Endothelial cell of umbilical vein (primary cell): ENCODE data around the gene HAT1. TPM values are rescaled to one million over a fixed set of nuclear protein-coding genes. Genes with fewer than 3 reads are reported as not detected.
A peak's percentile ranks its signal among the peaks of the same experiment; 100 is the strongest.

Source experiments
- BruUV-seq: library from RNA; stranded (reverse); fragments of 400-500 nt; replicated peaks from 2 replicates; lab custom pipeline; 2021; lab: Mats Ljungman, UMichigan
- CTCF ChIA-PET: fragments of 300-600, 350-600 bp; sonication (Branson Sonifier 250); formaldehyde crosslinking; loops from one replicate; lab custom pipeline; 2021; ENCODE audit warnings: antibody characterized with exemption, inconsistent platforms; lab: Charles Lee
- POLR2A ChIA-PET: fragments of 300-600, 350-600 bp; sonication (Branson Sonifier 250); formaldehyde crosslinking; loops from one replicate; lab custom pipeline; 2021; ENCODE audit warnings: antibody characterized with exemption, inconsistent platforms; lab: Charles Lee
- DNase-seq: peaks from one replicate; pipeline ENCODE4 v3.0.0-alpha.2; 2011; ENCODE audit warnings: low read depth, low spot score
- FAIRE-seq: peaks from 2 replicates; lab custom pipeline; 2011; peaks lifted over from hg19 to GRCh38; lab: Jason Lieb, UNC
- H2AFZ ChIP-seq: 2 replicates; pipeline ENCODE4 v1.6.0; 2012; ENCODE audit warnings: low read depth, low read length, control low read depth, inconsistent platforms
- H3K27ac ChIP-seq: 2 replicates; pipeline ENCODE4 v1.5.1; 2011; ENCODE audit warnings: low read depth, mild to moderate bottlenecking, control low read depth, low read length, moderate library complexity; ENCODE audit not compliant: insufficient read depth
- H3K27me3 ChIP-seq, 2 experiments: 2 replicates each; pipeline versions ENCODE4 v1.6.0 to v1.6.1; 2011; ENCODE audit warnings: low read length in 2 of 2, mixed read lengths in 1 of 2; ENCODE audit not compliant: control insufficient read depth in 2 of 2, insufficient read depth in 2 of 2
- H3K36me3 ChIP-seq, 2 experiments: 2 replicates in 1 of 2; 3 replicates in 1 of 2; pipeline ENCODE4 v1.5.1; 2011; ENCODE audit warnings: low read length in 2 of 2, mild to moderate bottlenecking in 1 of 2, moderate library complexity in 1 of 2; ENCODE audit not compliant: control insufficient read depth in 2 of 2, insufficient read depth in 2 of 2; ENCODE audit errors: extremely low read depth in 1 of 2
- H3K4me1 ChIP-seq: 3 replicates; pipeline ENCODE4 v1.5.1; 2011; ENCODE audit warnings: mild to moderate bottlenecking, low read length; ENCODE audit not compliant: control insufficient read depth, insufficient read depth; ENCODE audit errors: extremely low read depth
- H3K4me2 ChIP-seq: 2 replicates; pipeline ENCODE4 v1.6.1; 2011; ENCODE audit warnings: low read length, control low read depth, mixed read lengths; ENCODE audit not compliant: insufficient read depth
- H3K4me3 ChIP-seq, 3 experiments: fragments of 200-600 bp in 1 of 3; sonication (generic), shearing (Covaris generic) in 1 of 3; replicated peaks in 1 of 3; 2 replicates each; pipeline ENCODE4 v1.5.1; 2011 to 2016; ENCODE audit warnings: control low read depth in 3 of 3, low read length in 3 of 3, mild to moderate bottlenecking in 2 of 3, inconsistent platforms in 1 of 3, low read depth in 1 of 3, moderate library complexity in 1 of 3; ENCODE audit not compliant: insufficient read depth in 1 of 3
- H3K79me2 ChIP-seq: 2 replicates; pipeline ENCODE4 v1.6.0; 2012; ENCODE audit warnings: low read length, inconsistent platforms; ENCODE audit not compliant: control insufficient read depth, insufficient read depth
- H3K9ac ChIP-seq: replicated peaks from 2 replicates; pipeline ENCODE3; 2011; ENCODE audit warnings: low read length, control low read depth; ENCODE audit not compliant: insufficient read depth; ENCODE audit errors: extremely low read depth
- H3K9me1 ChIP-seq: replicated peaks from 3 replicates; pipeline ENCODE4 v1.6.0; 2011; ENCODE audit warnings: mild to moderate bottlenecking, low read length; ENCODE audit not compliant: control insufficient read depth, insufficient read depth; ENCODE audit errors: extremely low read depth
- H3K9me3 ChIP-seq: replicated peaks from 2 replicates; pipeline ENCODE4 v1.5.1; 2012; ENCODE audit warnings: low read length, inconsistent platforms; ENCODE audit not compliant: control insufficient read depth, insufficient read depth
- H4K20me1 ChIP-seq: replicated peaks from 2 replicates; pipeline ENCODE3; 2011; ENCODE audit warnings: mild to moderate bottlenecking, low read length; ENCODE audit not compliant: control insufficient read depth, insufficient read depth; ENCODE audit errors: extremely low read depth
- CTCF ChIP-seq, 2 donors: IDR thresholded peaks; 1 replicate in 1 of 2; 2 replicates in 1 of 2; pipeline ENCODE4 v1.5.1; 2011; ENCODE audit warnings: low read length in 2 of 2, mild to moderate bottlenecking in 2 of 2, moderate library complexity in 2 of 2, control low read depth in 1 of 2, inconsistent platforms in 1 of 2, low read depth in 1 of 2; ENCODE audit not compliant: insufficient read depth in 1 of 2; ENCODE audit errors: extremely low read depth in 1 of 2
- EZH2 ChIP-seq: IDR thresholded peaks from 2 replicates; pipeline ENCODE4 v1.6.1; 2012; ENCODE audit warnings: borderline replicate concordance, low read depth, mild to moderate bottlenecking, moderate library complexity, low read length, inconsistent platforms; ENCODE audit not compliant: severe bottlenecking
- FOS ChIP-seq: IDR thresholded peaks from 2 replicates; pipeline ENCODE4 v1.6.1; 2011; ENCODE audit warnings: mild to moderate bottlenecking, low read length, moderate library complexity, borderline replicate concordance; ENCODE audit not compliant: insufficient read depth
- GATA2 ChIP-seq: IDR thresholded peaks from 2 replicates; pipeline ENCODE4 v1.7.0; 2011; ENCODE audit warnings: low read depth, mild to moderate bottlenecking, moderate library complexity, mixed read lengths, low read length; ENCODE audit not compliant: insufficient read length, insufficient read depth
- JUN ChIP-seq: IDR thresholded peaks from 2 replicates; pipeline ENCODE4 v1.6.1; 2011; ENCODE audit warnings: borderline replicate concordance, low read depth; ENCODE audit not compliant: insufficient read length, insufficient read depth
- MAX ChIP-seq: IDR thresholded peaks from 2 replicates; pipeline ENCODE4 v1.6.1; 2011; ENCODE audit not compliant: insufficient read depth, insufficient read length
- MYC ChIP-seq: IDR thresholded peaks from one replicate; pipeline ENCODE4 v1.6.1; 2011; ENCODE audit warnings: mild to moderate bottlenecking, low read depth, low read length
- POLR2A ChIP-seq: IDR thresholded peaks from 2 replicates; pipeline ENCODE4 v1.6.1; 2012; ENCODE audit warnings: low read depth, mild to moderate bottlenecking, control low read depth, low read length
- POLR2AphosphoS5 ChIP-seq: IDR thresholded peaks from 2 replicates; pipeline ENCODE4 v1.6.1; 2012; ENCODE audit warnings: low read depth, mild to moderate bottlenecking, control low read depth, low read length, moderate library complexity; ENCODE audit not compliant: insufficient read depth
- dilution Hi-C: fragments of 300-500 bp; cut with MboI; formaldehyde crosslinking; loops from one replicate; pipeline ENCODE4 v1.15.0; 2019; ENCODE audit warnings: low sequenced_read_pairs; ENCODE audit not compliant: extremely low pct_ligation_motif_present
- intact Hi-C: fragments of 100-400 bp; cut with micrococcal nuclease; formaldehyde crosslinking; loops from one replicate; pipeline ENCODE4 v1.10.0; 2022
- polyA plus RNA-seq, 4 experiments: library from polyadenylated mRNA; depleted of rRNA in 3 of 4; stranded (reverse) in 3 of 4; unstranded in 1 of 4; fragments of >200 nt; gene quantifications; 2 replicates each; pipeline versions ENCODE4 v1.2.1 to v1.2.3, GENCODE V29; 2011 to 2012; ENCODE audit warnings: missing spikeins in 1 of 4
- total RNA-seq: library from RNA; stranded (reverse); gene quantifications from 2 replicates; pipeline ENCODE4 v1.2.3, GENCODE V29; 2021

The HAT1 gene
- total and polyA plus RNA-seq, 2 donors (not counting 3 experiments of a cell fraction or from before 2014, with no cell fraction given): 27.4 to 50.3 TPM

- peak overlapping the region; percentile 84 for H3K4me2 ChIP-seq
- peak overlapping the region; percentile 65 for H2AFZ ChIP-seq
- no peaks in the 10 kb centered on the region for H3K9me1 ChIP-seq
- H3K79me2 ChIP-seq: no peaks in the 10 kb centered on the region
- H3K27me3 ChIP-seq: peaks cover 5 to 16% of the 10 kb centered on the region in 2 experiments
- peaks cover 9% of the 10 kb centered on the region for H3K4me1 ChIP-seq
- TF ChIP-seq GATA2 (no peak), FOS (no peak), JUN (no peak), MYC (no peak), MAX (no peak), EZH2 (no peak), POLR2A (no peak), POLR2AphosphoS5 (no peak), CTCF (IDR thresholded peaks at IDR 0.05; ENCODE audit: extremely low read depth in 1 of 2, insufficient read depth in 1 of 2, low read depth in 1 of 2, low read length in 2 of 2) (no peak)
- no peaks in the 10 kb centered on the region for H4K20me1 ChIP-seq
- intact Hi-C loops: no loop called here
- ChIA-PET CTCF (no interaction called here), POLR2A (interaction anchor here (0.7 kb wide), 1 partner anchor 59 kb away, joined by 3 read pairs; no protein-coding TSS in a partner anchor)
- dilution Hi-C loops: no loop called here
- no TSS peak for BruUV-seq
- no peaks in the 10 kb centered on the region for H3K36me3 ChIP-seq
- no peaks in the 10 kb centered on the region for H3K9me3 ChIP-seq
- FAIRE-seq: no peak
- H3K27ac ChIP-seq: no peak overlapping the region
- peak overlapping the region in 1 of 3 experiments; percentile 65 for H3K4me3 ChIP-seq
- H3K9ac ChIP-seq: peak overlapping the region; percentile 52
- no peak for DNase-seq
Measured at GRCh38 chr2:172000696-172001361, 78.6 kb downstream of the HAT1 start.
